Ovary (tissue), 9 donors: ENCODE results near the gene CYFIP2. TPM values are rescaled to one million over a fixed set of nuclear protein-coding genes. Genes with fewer than 3 reads are reported as not detected.

Source experiments
- DNase-seq, 5 donors: peaks; one replicate each; pipeline ENCODE4 v3.0.0-alpha.2; 2019 to 2020
- H3K27ac ChIP-seq, 2 donors: fragments of 200-600 bp; one replicate each; pipeline versions ENCODE4 v1.5.1 to v1.8.0; 2019 to 2022
- H3K27me3 ChIP-seq: fragments of 200-600 bp; one replicate; pipeline ENCODE4 v1.8.0; 2022
- H3K36me3 ChIP-seq: fragments of 200-600 bp; sonication (generic); one replicate; pipeline ENCODE4 v1.5.1; 2019
- H3K4me1 ChIP-seq: one replicate; pipeline ENCODE4 v1.8.1; 2013; ENCODE audit warnings: mild to moderate bottlenecking, moderate library complexity; ENCODE audit not compliant: insufficient read depth
- H3K4me3 ChIP-seq: fragments of 200-600 bp; sonication (generic); one replicate; pipeline ENCODE4 v1.5.1; 2017
- H3K9me3 ChIP-seq, 2 donors: fragments of 200-600 bp in 1 of 2; sonication (generic) in 1 of 2; one replicate each; pipeline versions ENCODE4 v1.5.1 to v1.8.1; 2013 to 2019; ENCODE audit warnings: mild to moderate bottlenecking in 1 of 2, moderate library complexity in 1 of 2
- CTCF ChIP-seq, 3 donors: fragments of 450-650 bp in 2 of 3; fragments of 200-600 bp in 1 of 3; IDR thresholded peaks; one replicate each; pipeline versions ENCODE4 v1.5.1 to v1.8.0; 2016 to 2022; ENCODE audit warnings: antibody characterized with exemption in 3 of 3, mild to moderate bottlenecking in 1 of 3
- EP300 ChIP-seq: sonication (generic); formaldehyde crosslinking; IDR thresholded peaks from one replicate; pipeline ENCODE4 v1.6.1; 2017; ENCODE audit warnings: antibody characterized with exemption
- POLR2A ChIP-seq: fragments of 450-650 bp; IDR thresholded peaks from one replicate; pipeline ENCODE4 v1.6.1; 2017; ENCODE audit warnings: antibody characterized with exemption, mild to moderate bottlenecking, moderate library complexity
- WGBS, 3 donors: extraction: QIAGEN DNeasy Blood & Tissue Kit in 1 of 3; methylation state at CpG; one replicate each; pipeline versions ENCODE4 v1.1.5 to v1.1.7; 2013 to 2017; 5-methylcytosine and 5-hydroxymethylcytosine counted together
- intact Hi-C, 4 donors: fragments of 100-400 bp; cut with DNase I; formaldehyde crosslinking; loops; one replicate each; pipeline versions ENCODE4 v1.11.0 to v1.15.1; 2022 to 2023
- polyA plus RNA-seq, 2 donors: library from polyadenylated mRNA; stranded (reverse); fragments of 200-250 nt in 1 of 2; fragments of 350-450 nt in 1 of 2; fragmentation: Illumina TruSeq in 1 of 2; extraction: RNeasy Lipid Tissue Mini Kit (QIAGEN cat#74804) in 1 of 2; gene quantifications; one replicate each; pipeline ENCODE4 v1.2.3, GENCODE V29; 2013 to 2014
- total RNA-seq, 7 donors: library from RNA; depleted of rRNA in 2 of 7; stranded (reverse); fragments of >200 nt in 2 of 7; fragmentation: NEBNext Ultra II Directional in 3 of 7; extraction: Animal tissue kit (Norgen Biotek cat#: 25700) in 3 of 7; gene quantifications; one replicate each; pipeline versions ENCODE4 v1.1.0 to v1.2.4, GENCODE V29; 2016 to 2023
- donor health status: DM: no; HTN: no; CAD: no; lungs with moderate emphysema.
- donor health status: DM: no; HTN: no; CAD: no.
- donor health status: Bipolar disorder and iron deficiency.
- donor health status: DM: yes; HTN: yes; CAD: no.
- donor health status: DM: no; HTN: no; CAD: no.
- donor health status: DM: yes; HTN: yes; CAD: no.

CYFIP2 gene
- total and polyA plus RNA-seq, 9 donors = 4.9 to 39.8 (median 17.1) TPM

DNA sequence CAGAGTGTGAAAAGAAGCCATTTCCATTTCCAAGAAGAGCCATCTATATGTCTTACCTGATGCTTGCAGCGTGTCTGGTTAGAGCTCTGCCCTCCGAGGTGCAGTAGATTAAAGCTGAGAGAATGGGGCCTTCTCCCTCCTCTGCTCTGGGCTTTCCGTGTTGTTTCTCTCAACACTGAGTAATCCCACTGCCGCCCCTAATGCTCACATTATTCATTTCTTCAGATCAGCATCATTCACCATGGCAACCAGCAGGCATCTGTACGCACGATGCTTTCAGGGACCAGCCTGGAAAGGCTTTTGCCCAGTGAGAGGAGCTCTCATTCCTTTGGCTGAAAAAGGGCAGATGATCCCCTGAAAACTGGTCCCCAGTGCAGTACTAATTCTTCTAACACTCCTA is 79.6 kb downstream of the CYFIP2 start:
- Histone ChIP-seq H3K4me1 (no peaks in the 10 kb centered on the region), H3K36me3 (no peaks in the 10 kb centered on the region), H3K27ac (no peak overlapping the region), H3K27me3 (no peaks in the 10 kb centered on the region), H3K4me3 (no peak overlapping the region), H3K9me3 (no peaks in the 10 kb centered on the region)
- 81 to 92% (median 86%) methylated on average over 6 of the region's 6 CpGs for WGBS, 3 donors
- intact Hi-C loops = no loop called here
- no peak for TF ChIP-seq EP300
- TF ChIP-seq CTCF (IDR thresholded peaks at IDR 0.05) = no peak
- TF ChIP-seq POLR2A = no peak
- DNase-seq = no peak

DNA sequence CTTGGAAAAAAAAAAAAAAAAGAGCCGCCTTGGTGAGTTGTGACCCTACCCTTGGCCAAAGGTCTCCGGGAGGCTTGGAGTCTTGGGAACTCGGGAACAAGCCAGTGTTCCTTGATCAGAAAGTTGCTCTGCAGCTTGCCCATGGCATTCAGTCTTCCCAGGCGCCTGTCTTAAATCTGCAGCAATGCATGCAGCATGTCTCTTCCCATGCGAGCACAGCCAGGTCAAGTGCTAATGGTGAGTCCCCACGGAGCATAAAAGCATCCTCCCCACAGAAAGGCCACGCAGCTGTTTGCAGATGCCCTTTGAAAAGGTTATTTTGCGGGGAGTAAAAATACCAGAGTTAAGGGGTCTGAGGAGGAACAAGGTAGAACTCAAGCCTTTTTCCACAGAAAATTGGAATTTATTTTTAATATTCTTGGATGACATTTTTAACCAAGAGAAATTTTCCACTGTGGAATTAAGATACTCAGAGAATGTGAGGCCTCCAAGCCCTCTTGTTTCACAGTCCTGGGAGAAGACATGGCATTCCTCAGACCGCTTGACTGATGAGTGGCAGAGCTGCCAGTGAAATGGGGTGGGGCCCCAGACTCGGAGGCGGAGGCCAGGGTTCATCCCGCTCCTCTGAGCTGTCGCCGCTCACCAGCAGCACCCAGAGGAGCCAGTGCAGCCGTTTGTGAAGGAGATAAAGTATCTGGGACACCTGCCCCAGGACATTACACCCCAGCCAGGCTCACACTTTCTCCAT is 81.6 kb downstream of the CYFIP2 start:
- intact Hi-C loops = no loop called here

GRCh38 chr5:157348049-157348400 is 82.1 kb downstream of the CYFIP2 start:
- no peak overlapping the region for H3K4me3 ChIP-seq
- TF ChIP-seq EP300 = no peak
- TF ChIP-seq POLR2A = no peak
- no peak for TF ChIP-seq CTCF (IDR thresholded peaks at IDR 0.05)
- no peaks in the 10 kb centered on the region for H3K36me3 ChIP-seq
- 97 to 100% (median 97%) methylated on average over 2 of the region's 2 CpGs for WGBS, 3 donors
- no peak overlapping the region for H3K27ac ChIP-seq
- no peak for DNase-seq
- no peaks in the 10 kb centered on the region for H3K4me1 ChIP-seq
- intact Hi-C loops = no loop called here
- no peaks in the 10 kb centered on the region for H3K27me3 ChIP-seq
- no peaks in the 10 kb centered on the region for H3K9me3 ChIP-seq

More for the DNA sequence above, 81.6 kb downstream of the CYFIP2 start:
- no peak overlapping the region for H3K27ac ChIP-seq
- no peaks in the 10 kb centered on the region for H3K9me3 ChIP-seq
- H3K4me1 ChIP-seq = no peaks in the 10 kb centered on the region
- no peaks in the 10 kb centered on the region for H3K27me3 ChIP-seq
- TF ChIP-seq EP300 = no peak
- TF ChIP-seq POLR2A = no peak
- no peak for TF ChIP-seq CTCF (IDR thresholded peaks at IDR 0.05)
- no peak overlapping the region for H3K4me3 ChIP-seq
- no peak for DNase-seq
- WGBS, 3 donors = 61 to 71% (median 67%) methylated on average over 15 of the region's 15 CpGs
- no peaks in the 10 kb centered on the region for H3K36me3 ChIP-seq

- intact Hi-C loops = no loop called here
- DNase-seq = no peak
- H3K36me3 ChIP-seq = no peaks in the 10 kb centered on the region
- no peak for TF ChIP-seq CTCF (IDR thresholded peaks at IDR 0.05)
- no peak for TF ChIP-seq EP300
- TF ChIP-seq POLR2A = no peak
- H3K9me3 ChIP-seq = no peaks in the 10 kb centered on the region
- no peaks in the 10 kb centered on the region for H3K27me3 ChIP-seq
- no peaks in the 10 kb centered on the region for H3K4me1 ChIP-seq
- H3K27ac ChIP-seq = no peak overlapping the region
- H3K4me3 ChIP-seq = no peak overlapping the region
- WGBS, 3 donors = 54 to 68% (median 63%) methylated on average over 7 of the region's 7 CpGs
These were observed 85.2 kb downstream of the CYFIP2 start for GRCh38 chr5:157350939-157351801.
